Pancreas (tissue), 10 donors: ENCODE results near the gene RNF130. TPM values are rescaled to one million over a fixed set of nuclear protein-coding genes. Genes with fewer than 3 reads are reported as not detected.
"Not testable (repeated sequence)": the region's sequence is repeated elsewhere in the genome, so short reads cannot be mapped to it uniquely, and the experiment has no call there.

Experiments used
- ATAC-seq, 4 donors: fragments of 200-7000 bp; cut with Tn5 transposase; one replicate each; pipeline versions ENCODE4 v1.8.0 to v1.9.1; 2020; ENCODE audit warnings: mild to moderate bottlenecking in 4 of 4, moderate library complexity in 4 of 4
- DNase-seq, 6 donors: peaks; one replicate each; pipeline ENCODE4 v3.0.0-alpha.2; 2020
- FAIRE-seq: peaks from 2 replicates; lab custom pipeline; 2012; peaks lifted over from hg19 to GRCh38; lab: Jason Lieb, UNC
- H3K27ac ChIP-seq, 4 donors: fragments of 200-600 bp; sonication (generic); 1 replicate in 3 of 4; 2 replicates in 1 of 4; pipeline versions ENCODE4 v1.5.0 to v1.8.0; 2020
- H3K27me3 ChIP-seq, 4 donors: fragments of 200-600 bp; one replicate each; pipeline ENCODE4 v1.8.0; 2021
- H3K36me3 ChIP-seq, 3 donors: fragments of 200-600 bp; sonication (generic) in 1 of 3; one replicate each; pipeline versions ENCODE4 v1.5.0 to v1.8.0; 2020 to 2021
- H3K4me1 ChIP-seq, 3 donors: fragments of 200-600 bp; one replicate each; pipeline ENCODE4 v1.8.0; 2021
- H3K4me3 ChIP-seq, 4 donors: fragments of 200-600 bp; sonication (generic) in 2 of 4; one replicate each; pipeline versions ENCODE4 v1.5.0 to v1.8.0; 2020 to 2021
- H3K9me3 ChIP-seq, 4 donors: fragments of 200-600 bp; one replicate each; pipeline ENCODE4 v1.8.0; 2021
- WGBS, 2 donors: extraction: QIAGEN DNeasy Blood & Tissue Kit; methylation state at CpG; one replicate each; pipeline ENCODE4 v1.1.7; 2013; 5-methylcytosine and 5-hydroxymethylcytosine counted together
- intact Hi-C, 3 donors: fragments of 100-400 bp; cut with DNase I; formaldehyde crosslinking; loops; one replicate each; pipeline versions ENCODE4 v1.11.1 to v1.14.2; 2022
- polyA plus RNA-seq, 2 donors: library from polyadenylated mRNA; stranded (reverse); fragments of 200-250 nt; gene quantifications; one replicate each; pipeline ENCODE4 v1.2.3, GENCODE V29; 2013
- total RNA-seq, 6 donors: library from RNA; stranded (reverse); fragmentation: NEBNext Ultra II Directional in 4 of 6; extraction: Animal tissue kit (Norgen Biotek cat#: 25700) in 4 of 6; gene quantifications; one replicate each; pipeline versions ENCODE4 v1.2.1 to v1.2.4, GENCODE V29; 2021 to 2023
- TF ChIP-seq, protein P1 (sequence below), 4 donors: fragments of 200-600 bp; sonication (generic) in 3 of 4; IDR thresholded peaks; one replicate each; pipeline versions ENCODE4 v1.5.0 to v1.8.0; 2021; ENCODE audit warnings: antibody characterized with exemption in 4 of 4
- donor health status: healthy with polysubstance abuse.
- donor health status: DM: no; HTN: no; CAD: no; lungs with moderate emphysema.
- donor health status: DM: no; HTN: no; CAD: no.
- donor health status: control.
- donor health status: control.
- donor health status: Bipolar disorder and iron deficiency.
- donor health status: DM: yes; HTN: yes; CAD: no.
- donor health status: DM: no; HTN: no; CAD: no.
- donor health status: DM: no; HTN: no; CAD: no.
- donor health status: DM: yes; HTN: yes; CAD: no.

The RNF130 gene
- total and polyA plus RNA-seq, 8 donors = 21.4 to 57.8 (median 37.8) TPM

GRCh38 chr5:179991106-179991505, 80.5 kb downstream of the RNF130 start:
- no peaks in the 10 kb centered on the region for H3K36me3 ChIP-seq
- H3K4me1 ChIP-seq = peaks cover 0 to 5% (median 4%) of the 10 kb centered on the region in 3 donors
- ATAC-seq (no peak), DNase-seq (no peak), FAIRE-seq (no peak)
- no peak overlapping the region for H3K27ac ChIP-seq
- no peaks in the 10 kb centered on the region for H3K27me3 ChIP-seq
- 89 to 95% methylated on average over 1 of the region's 1 CpG for WGBS, 2 donors
- H3K9me3 ChIP-seq = no peaks in the 10 kb centered on the region
- TF ChIP-seq, protein P1, sequence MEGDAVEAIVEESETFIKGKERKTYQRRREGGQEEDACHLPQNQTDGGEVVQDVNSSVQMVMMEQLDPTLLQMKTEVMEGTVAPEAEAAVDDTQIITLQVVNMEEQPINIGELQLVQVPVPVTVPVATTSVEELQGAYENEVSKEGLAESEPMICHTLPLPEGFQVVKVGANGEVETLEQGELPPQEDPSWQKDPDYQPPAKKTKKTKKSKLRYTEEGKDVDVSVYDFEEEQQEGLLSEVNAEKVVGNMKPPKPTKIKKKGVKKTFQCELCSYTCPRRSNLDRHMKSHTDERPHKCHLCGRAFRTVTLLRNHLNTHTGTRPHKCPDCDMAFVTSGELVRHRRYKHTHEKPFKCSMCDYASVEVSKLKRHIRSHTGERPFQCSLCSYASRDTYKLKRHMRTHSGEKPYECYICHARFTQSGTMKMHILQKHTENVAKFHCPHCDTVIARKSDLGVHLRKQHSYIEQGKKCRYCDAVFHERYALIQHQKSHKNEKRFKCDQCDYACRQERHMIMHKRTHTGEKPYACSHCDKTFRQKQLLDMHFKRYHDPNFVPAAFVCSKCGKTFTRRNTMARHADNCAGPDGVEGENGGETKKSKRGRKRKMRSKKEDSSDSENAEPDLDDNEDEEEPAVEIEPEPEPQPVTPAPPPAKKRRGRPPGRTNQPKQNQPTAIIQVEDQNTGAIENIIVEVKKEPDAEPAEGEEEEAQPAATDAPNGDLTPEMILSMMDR (IDR thresholded peaks at IDR 0.05) = no peak
- H3K4me3 ChIP-seq = no peak overlapping the region
- intact Hi-C loops = no loop called here

DNA sequence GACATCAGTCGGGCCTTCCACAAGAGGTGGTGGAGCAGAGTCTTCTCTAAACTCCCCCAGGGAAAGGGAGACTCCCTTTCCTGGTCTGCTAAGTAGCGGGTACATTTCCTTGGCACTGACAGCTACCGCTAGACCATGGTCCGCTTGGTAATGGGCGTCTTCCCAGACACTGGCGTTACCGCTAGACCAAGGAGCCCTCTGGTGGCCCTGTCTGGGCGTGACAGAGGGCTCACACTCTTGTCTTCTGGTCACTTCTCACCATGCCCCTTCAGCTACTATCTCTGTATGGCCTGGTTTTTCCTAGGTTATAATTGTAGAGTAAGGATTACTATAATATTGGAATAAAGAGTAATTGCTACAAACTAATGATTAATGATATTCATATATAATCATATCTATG, 81.0 kb downstream of the RNF130 start:
- FAIRE-seq, H3K9me3 ChIP-seq, H3K4me3 ChIP-seq, H3K27me3 ChIP-seq, H3K36me3 ChIP-seq, DNase-seq, H3K4me1 ChIP-seq, ATAC-seq, intact Hi-C loops, H3K27ac ChIP-seq: not testable (repeated sequence)
- WGBS, 2 donors = 96 to 100% methylated on average over 8 of the region's 8 CpGs

DNA sequence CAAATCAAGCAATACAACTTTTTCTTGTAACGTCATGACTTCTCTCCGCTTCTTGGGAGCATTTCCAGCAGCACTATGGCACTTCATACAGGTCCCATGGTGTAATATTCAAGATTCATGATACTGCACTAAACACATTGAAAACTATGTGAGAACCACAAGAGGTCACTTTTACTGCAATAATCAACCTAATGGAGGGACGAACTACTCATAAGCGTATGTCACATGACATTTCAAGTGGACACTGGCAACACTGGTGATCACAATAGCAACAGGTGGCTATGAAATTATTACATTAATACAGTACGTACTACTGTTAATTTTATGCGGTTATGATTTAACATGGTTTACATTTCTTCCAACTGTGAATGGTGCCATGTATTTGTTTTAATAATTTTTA, 85.2 kb downstream of the RNF130 start:
- ATAC-seq (peak; percentile 96 to 100 (median 98)), DNase-seq (peak in 1 of 6 donors; percentile 26), FAIRE-seq (peak; percentile 54)
- H3K27ac ChIP-seq = no peak overlapping the region
- H3K27me3 ChIP-seq = no peaks in the 10 kb centered on the region
- TF ChIP-seq, protein P1 (IDR thresholded peaks at IDR 0.05) = peak in 2 of 4 donors; percentile 11 to 13
- H3K4me1 ChIP-seq = peaks cover 0 to 6% (median 4%) of the 10 kb centered on the region in 3 donors
- 31 to 41% methylated on average over 6 of the region's 6 CpGs for WGBS, 2 donors
- no peak overlapping the region for H3K4me3 ChIP-seq
- no peaks in the 10 kb centered on the region for H3K36me3 ChIP-seq
- H3K9me3 ChIP-seq = no peaks in the 10 kb centered on the region
- intact Hi-C loops = loop anchor here in 1 of 3 donors (10.0 kb wide), 1 partner anchor 108 kb away; no protein-coding TSS in a partner anchor

- peaks cover 0 to 21% (median 0%) of the 10 kb centered on the region in 3 donors for H3K36me3 ChIP-seq
- no peak for ATAC-seq
- WGBS, 2 donors = 68 to 76% methylated on average over 5 of the region's 5 CpGs
- intact Hi-C loops = loop anchor here in 1 of 3 donors (10.0 kb wide), 1 partner anchor 113 kb away; no protein-coding TSS in a partner anchor
- no peaks in the 10 kb centered on the region for H3K9me3 ChIP-seq
- no peak overlapping the region for H3K4me3 ChIP-seq
- peaks cover 0 to 6% (median 2%) of the 10 kb centered on the region in 3 donors for H3K4me1 ChIP-seq
- FAIRE-seq = no peak
- H3K27me3 ChIP-seq = no peaks in the 10 kb centered on the region
- DNase-seq = no peak
- no peak overlapping the region for H3K27ac ChIP-seq
- TF ChIP-seq, protein P1 (IDR thresholded peaks at IDR 0.05) = no peak
Observed at GRCh38 chr5:179981636-179982035, 89.9 kb downstream of the RNF130 start.

DNA sequence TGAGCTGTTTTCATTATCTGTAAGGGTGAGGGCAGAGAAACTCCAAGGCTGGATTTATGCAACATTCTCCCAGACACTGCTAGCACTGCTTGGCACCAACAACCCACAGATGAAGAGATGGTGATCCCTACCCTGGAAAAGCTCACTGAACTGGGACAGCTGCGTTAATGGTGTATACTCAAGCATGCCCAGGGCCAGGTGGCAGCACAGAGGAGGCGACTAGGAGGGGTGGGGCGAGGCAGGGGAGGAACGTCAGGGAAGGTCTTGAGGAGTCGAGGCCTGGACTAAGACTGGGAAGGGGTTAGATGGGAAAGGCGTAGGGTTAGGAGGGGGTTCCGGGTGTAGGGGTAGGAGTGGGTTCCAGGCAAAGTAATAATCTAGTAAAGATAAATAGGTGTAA, 90.8 kb downstream of the RNF130 start:
- no peak for DNase-seq
- TF ChIP-seq, protein P1 (IDR thresholded peaks at IDR 0.05) = no peak
- Histone ChIP-seq H3K4me1 (no peaks in the 10 kb centered on the region), H3K27ac (no peak overlapping the region), H3K36me3 (peaks cover 0 to 21% (median 0%) of the 10 kb centered on the region in 3 donors), H3K4me3 (no peak overlapping the region), H3K27me3 (no peaks in the 10 kb centered on the region), H3K9me3 (no peaks in the 10 kb centered on the region)
- FAIRE-seq = no peak
- peak in 2 of 4 donors; percentile 61 to 69 for ATAC-seq
- intact Hi-C loops = loop anchor here in 1 of 3 donors (10.0 kb wide), 1 partner anchor 114 kb away; no protein-coding TSS in a partner anchor
- WGBS, 2 donors = 84 to 89% methylated on average over 7 of the region's 7 CpGs
